Psoas muscle (tissue), 8 donors: Measurements from ENCODE around the gene SPRN. TPM values are rescaled to one million over a fixed set of nuclear protein-coding genes. Genes with fewer than 3 reads are reported as not detected.

ENCODE experiments used
- ATAC-seq, 4 donors: fragments of 200-7000 bp; cut with Tn5 transposase; one replicate each; pipeline ENCODE4 v1.9.1; 2020; ENCODE audit warnings: moderate library complexity in 3 of 4, mild to moderate bottlenecking in 2 of 4
- DNase-seq, 2 donors: peaks; one replicate each; pipeline ENCODE4 v3.0.0-alpha.2; 2020
- H3K27ac ChIP-seq: fragments of 200-600 bp; one replicate; pipeline ENCODE4 v1.8.0; 2022
- H3K27me3 ChIP-seq, 3 donors: fragments of 200-600 bp in 1 of 3; one replicate each; pipeline versions ENCODE4 v1.6.1 to v1.8.0; 2013 to 2022; ENCODE audit warnings: low read length in 2 of 3, mild to moderate bottlenecking in 2 of 3, moderate library complexity in 1 of 3; ENCODE audit not compliant: insufficient read depth in 3 of 3
- H3K36me3 ChIP-seq, 2 donors: fragments of 200-600 bp in 1 of 2; one replicate each; pipeline versions ENCODE4 v1.6.1 to v1.8.0; 2013 to 2022; ENCODE audit warnings: low read depth in 1 of 2, mild to moderate bottlenecking in 1 of 2, moderate library complexity in 1 of 2; ENCODE audit not compliant: insufficient read depth in 1 of 2
- H3K4me1 ChIP-seq: fragments of 200-600 bp; one replicate; pipeline ENCODE4 v1.8.0; 2022
- H3K4me3 ChIP-seq: fragments of 200-600 bp; one replicate; pipeline ENCODE4 v1.8.0; 2022; ENCODE audit warnings: mild to moderate bottlenecking
- H3K9me3 ChIP-seq: fragments of 200-600 bp; one replicate; pipeline ENCODE4 v1.8.0; 2022
- CTCF ChIP-seq: fragments of 200-600 bp; IDR thresholded peaks from one replicate; pipeline ENCODE4 v1.8.0; 2022; ENCODE audit warnings: antibody characterized with exemption
- WGBS, 3 donors: extraction: QIAGEN DNeasy Blood & Tissue Kit; methylation state at CpG; one replicate each; pipeline versions ENCODE4 v1.1.6 to v1.1.7; 2013; 5-methylcytosine and 5-hydroxymethylcytosine counted together
- intact Hi-C, 2 donors: fragments of 100-400 bp; cut with DNase I; formaldehyde crosslinking; loops; one replicate each; pipeline versions ENCODE4 v1.11.0 to v1.14.2; 2022
- polyA plus RNA-seq, 3 donors: library from polyadenylated mRNA; stranded (reverse); fragments of 200-250 nt; gene quantifications; one replicate each; pipeline ENCODE4 v1.2.3, GENCODE V29; 2013
- total RNA-seq, 4 donors: library from RNA; stranded (reverse); fragmentation: NEBNext Ultra II Directional in 2 of 4; extraction: Animal tissue kit (Norgen Biotek cat#: 25700) in 2 of 4; gene quantifications; one replicate each; pipeline versions ENCODE4 v1.2.1 to v1.2.4, GENCODE V29; 2021 to 2023
- donor health status: healthy with polysubstance abuse.
- donor health status: DM: no; HTN: no; CAD: no; lungs with moderate emphysema.
- donor health status: Bipolar disorder and iron deficiency.
- donor health status: healthy.
- donor health status: DM: yes; HTN: yes; CAD: no.
- donor health status: DM: no; HTN: no; CAD: no.
- donor health status: DM: no; HTN: no; CAD: no.
- donor health status: DM: yes; HTN: yes; CAD: no.

SPRN gene
- total and polyA plus RNA-seq, 7 donors, result 0.08 to 0.22 (median 0.12) TPM; not detected in 4

- intact Hi-C loops, result no loop called here
- Histone ChIP-seq H3K36me3 (no peaks in the 10 kb centered on the region), H3K27ac (no peak overlapping the region), H3K27me3 (peaks cover 0 to 2% (median 0%) of the 10 kb centered on the region in 3 donors), H3K4me1 (no peaks in the 10 kb centered on the region), H3K4me3 (no peak overlapping the region), H3K9me3 (no peaks in the 10 kb centered on the region)
- ATAC-seq (no peak), DNase-seq (peak in 1 of 2 donors; percentile 47)
- no peak for TF ChIP-seq CTCF
- WGBS, 3 donors, result 88 to 92% (median 90%) methylated on average over 33 to 34 of the region's 34 CpGs
Measured at GRCh38 chr10:133457100-133457841, 32.8 kb upstream of the SPRN start.

DNA sequence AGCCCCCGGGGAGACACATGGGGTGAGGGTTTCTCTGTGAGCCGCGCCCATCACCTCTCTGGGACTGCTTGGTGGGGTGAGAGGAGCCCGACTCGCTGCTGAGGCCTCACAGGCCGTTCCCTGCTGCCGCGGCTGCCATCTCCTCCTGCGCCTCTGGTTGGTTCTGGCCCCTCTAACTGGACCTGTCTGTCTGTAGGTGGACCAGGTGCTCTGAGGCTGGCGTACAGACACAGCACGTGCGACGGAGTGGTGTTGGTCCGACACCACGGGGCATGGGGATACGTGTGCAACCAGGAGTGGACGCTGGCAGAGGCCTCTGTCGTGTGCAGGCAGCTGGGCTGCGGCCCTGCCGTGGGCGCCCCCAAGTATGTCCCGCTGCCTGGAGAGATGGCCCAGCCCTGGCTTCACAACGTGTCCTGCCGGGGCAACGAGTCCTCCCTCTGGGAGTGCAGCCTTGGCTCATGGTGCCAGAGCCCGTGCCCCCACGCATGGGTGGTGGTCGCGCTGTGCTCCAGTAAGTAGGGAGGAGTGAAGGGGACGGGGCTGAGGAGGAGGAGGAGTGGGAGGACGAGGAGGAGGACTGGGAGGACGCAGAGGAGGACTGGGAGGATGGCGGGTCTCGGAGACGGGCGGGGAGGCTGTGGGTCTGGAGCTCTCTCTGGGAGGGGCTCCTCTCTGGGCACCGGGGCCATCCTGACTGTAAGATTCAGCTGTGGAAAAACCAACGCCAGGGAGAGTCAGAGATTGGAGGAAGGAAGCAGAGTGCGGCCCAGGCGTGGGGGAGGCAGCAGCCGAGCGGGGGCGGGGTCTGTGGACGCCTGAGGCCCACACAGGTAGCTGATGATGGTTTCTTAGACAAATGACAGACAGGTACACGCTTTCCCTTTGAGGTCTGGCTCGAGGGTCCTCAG, 31.9 kb upstream of the SPRN start:
- H3K4me3 ChIP-seq, result no peak overlapping the region
- WGBS, 3 donors, result 86 to 89% (median 86%) methylated on average over 43 to 46 of the region's 46 CpGs
- DNase-seq (peak in 1 of 2 donors; percentile 42), ATAC-seq (no peak)
- TF ChIP-seq CTCF, result no peak
- no peak overlapping the region for H3K27ac ChIP-seq
- no peaks in the 10 kb centered on the region for H3K9me3 ChIP-seq
- H3K27me3 ChIP-seq, result peaks cover 0 to 2% (median 0%) of the 10 kb centered on the region in 3 donors
- intact Hi-C loops, result no loop called here
- H3K36me3 ChIP-seq, result no peaks in the 10 kb centered on the region
- H3K4me1 ChIP-seq, result no peaks in the 10 kb centered on the region

- no peak for TF ChIP-seq CTCF
- no peak overlapping the region for H3K27ac ChIP-seq
- no peaks in the 10 kb centered on the region for H3K9me3 ChIP-seq
- ATAC-seq (no peak), DNase-seq (no peak)
- no peaks in the 10 kb centered on the region for H3K4me1 ChIP-seq
- H3K36me3 ChIP-seq, result no peaks in the 10 kb centered on the region
- intact Hi-C loops, result no loop called here
- WGBS, 3 donors, result 88 to 93% (median 90%) methylated on average over 7 of the region's 7 CpGs
- no peak overlapping the region for H3K4me3 ChIP-seq
- peaks cover 0 to 2% (median 0%) of the 10 kb centered on the region in 3 donors for H3K27me3 ChIP-seq
Measured at GRCh38 chr10:133455611-133456031, 31.2 kb upstream of the SPRN start.

DNA sequence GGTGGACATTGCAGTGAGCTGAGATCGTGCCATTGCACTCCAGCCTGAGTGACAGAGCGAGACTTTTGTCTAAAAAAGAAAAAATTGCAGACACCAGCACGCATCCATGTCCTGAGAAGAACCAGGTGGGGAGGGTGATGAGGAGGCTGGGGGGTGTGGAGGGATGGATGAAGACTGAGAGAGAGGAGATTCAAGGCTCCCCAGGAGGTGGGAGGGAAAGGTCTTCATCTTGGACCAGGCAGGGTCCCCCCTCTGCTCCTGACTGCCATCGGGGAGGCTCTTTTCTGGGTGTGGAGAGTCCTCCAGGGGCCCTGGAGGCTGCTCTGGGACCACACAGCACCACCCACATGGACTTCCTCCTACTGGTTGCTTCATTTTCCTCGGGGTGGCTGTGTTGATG, 30.8 kb upstream of the SPRN start:
- Histone ChIP-seq H3K4me3 (no peak overlapping the region), H3K27ac (no peak overlapping the region), H3K9me3 (peaks cover under 1% of the 10 kb centered on the region), H3K27me3 (peaks cover 0 to 2% (median 0%) of the 10 kb centered on the region in 3 donors), H3K4me1 (no peaks in the 10 kb centered on the region), H3K36me3 (no peaks in the 10 kb centered on the region)
- no peak for DNase-seq
- TF ChIP-seq CTCF, result no peak
- ATAC-seq, result no peak
- 66 to 77% (median 75%) methylated on average over 5 of the region's 5 CpGs for WGBS, 3 donors
- intact Hi-C loops, result no loop called here
